Activated naive CD4-positive, alpha-beta T cell treated with Interleukin-2 at 50 U/mL for 16 hours (primary cell): ENCODE results near the gene SLC46A2.

ENCODE experiments used
- DNase-seq: peaks from one replicate; pipeline ENCODE4 v3.0.0-alpha.2; 2020

The SLC46A2 gene

DNA sequence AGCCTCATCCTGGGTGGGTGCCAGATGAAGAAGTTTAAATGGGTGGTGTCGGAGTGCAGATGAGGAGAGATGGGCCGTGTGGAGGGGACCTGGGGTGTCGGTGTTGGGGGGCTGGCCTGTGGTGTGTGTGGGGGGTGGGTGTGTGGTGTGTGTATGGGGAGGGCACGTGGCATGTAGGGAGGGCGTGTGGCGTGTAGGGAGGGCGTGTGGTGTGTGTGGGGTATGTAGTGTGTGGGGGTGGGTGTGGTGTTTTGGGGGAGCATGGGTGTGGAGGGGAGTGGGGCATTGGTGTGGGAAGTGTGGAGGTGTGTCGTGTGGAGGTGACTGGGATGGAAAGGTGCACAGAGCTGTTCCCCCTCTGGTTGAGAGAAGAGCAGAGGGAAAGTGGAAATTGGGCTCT lies 34.5 kb downstream of the SLC46A2 start:
- DNase-seq = no peak

DNA sequence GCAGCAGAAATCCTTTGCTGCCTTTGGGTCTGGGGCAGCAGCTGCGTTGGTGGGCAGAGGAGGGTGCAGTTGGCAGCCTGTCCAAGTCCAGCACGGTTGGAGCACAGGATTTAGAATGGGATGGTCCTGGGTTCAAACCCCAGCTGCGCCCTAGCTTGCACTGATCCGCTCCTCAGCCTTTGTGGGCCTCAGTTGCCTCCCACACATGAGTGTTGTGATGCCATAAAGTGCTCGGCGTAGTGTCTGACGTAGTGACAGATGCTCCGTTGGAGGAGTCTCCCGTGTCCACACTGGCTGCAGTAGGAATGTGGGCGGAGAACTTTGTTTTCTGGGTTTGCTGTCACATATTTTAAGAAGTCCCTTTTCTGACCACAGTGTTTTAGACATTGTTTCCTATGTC lies 36.0 kb downstream of the SLC46A2 start:
- DNase-seq = no peak

DNA sequence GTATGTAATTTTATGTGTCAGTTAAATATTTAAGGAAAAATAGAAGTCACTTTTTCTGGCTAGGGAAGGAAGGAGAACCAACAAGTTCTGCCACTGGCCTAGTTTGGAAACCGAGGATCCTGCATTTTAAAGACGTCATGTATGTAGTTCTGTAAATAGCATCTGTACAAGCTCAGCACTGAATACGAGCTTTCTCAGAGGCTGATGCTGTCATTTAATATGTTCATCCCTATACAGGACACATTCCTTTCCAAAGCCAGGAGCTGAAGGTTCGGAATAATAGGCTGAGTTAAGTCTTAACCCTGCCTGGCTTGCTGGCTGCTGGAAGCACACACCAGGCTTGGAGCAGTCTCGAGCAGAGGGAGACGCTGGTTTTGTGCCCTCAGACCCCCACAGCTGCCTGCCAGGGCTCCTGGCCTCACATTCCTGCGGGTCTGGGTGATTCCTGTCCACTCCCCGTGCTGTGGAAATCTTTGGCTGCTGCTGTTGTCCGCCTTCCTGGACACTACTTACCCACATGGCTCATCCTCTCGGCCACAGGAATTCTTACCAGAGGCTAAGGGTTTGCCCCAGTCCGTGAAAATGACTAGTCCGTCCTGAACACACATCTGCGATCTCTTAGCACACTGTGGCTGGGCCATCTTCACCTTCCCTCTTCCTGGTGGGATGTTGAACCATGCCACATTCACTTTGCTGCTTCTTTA lies 36.6 kb downstream of the SLC46A2 start:
- no peak for DNase-seq

DNA sequence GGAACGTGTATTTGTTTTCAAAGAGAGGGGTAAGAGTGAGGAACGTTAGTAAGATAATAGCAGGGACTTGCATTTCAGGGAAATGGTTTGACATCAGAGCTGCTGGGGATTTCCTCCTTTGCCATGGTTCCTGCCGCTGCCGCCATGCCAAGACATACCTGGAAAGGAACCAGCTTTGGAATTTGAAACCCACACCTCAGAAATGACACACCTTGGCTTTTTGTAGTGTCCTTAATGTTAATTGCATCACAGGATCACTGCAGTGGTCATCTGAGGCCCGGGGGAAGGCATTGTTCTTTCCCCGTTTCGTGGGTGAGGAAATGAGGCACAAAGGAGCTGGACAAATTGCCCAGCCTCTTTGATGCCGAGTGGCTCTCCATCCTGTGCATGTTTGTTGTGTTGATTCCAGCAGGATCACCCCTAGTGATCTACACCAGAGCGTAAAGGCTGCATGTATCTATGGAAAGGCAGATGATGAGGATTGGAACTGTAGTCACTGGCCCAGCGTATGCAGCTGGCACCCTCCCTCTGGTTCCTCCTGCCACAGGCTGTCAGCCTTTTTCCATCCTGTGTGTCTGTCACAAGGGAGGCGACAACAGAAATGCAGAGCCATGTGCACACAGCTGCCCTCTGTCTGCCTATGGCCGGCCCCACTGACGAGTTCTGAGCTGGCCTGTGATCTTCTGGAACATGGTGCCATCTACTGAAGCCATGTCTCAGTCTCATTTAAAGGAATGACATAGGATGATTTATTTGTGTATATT lies 37.8 kb downstream of the SLC46A2 start:
- DNase-seq = no peak

- DNase-seq = no peak
Measured at GRCh38 chr9:112850840-112851239, 39.8 kb downstream of the SLC46A2 start.

DNA sequence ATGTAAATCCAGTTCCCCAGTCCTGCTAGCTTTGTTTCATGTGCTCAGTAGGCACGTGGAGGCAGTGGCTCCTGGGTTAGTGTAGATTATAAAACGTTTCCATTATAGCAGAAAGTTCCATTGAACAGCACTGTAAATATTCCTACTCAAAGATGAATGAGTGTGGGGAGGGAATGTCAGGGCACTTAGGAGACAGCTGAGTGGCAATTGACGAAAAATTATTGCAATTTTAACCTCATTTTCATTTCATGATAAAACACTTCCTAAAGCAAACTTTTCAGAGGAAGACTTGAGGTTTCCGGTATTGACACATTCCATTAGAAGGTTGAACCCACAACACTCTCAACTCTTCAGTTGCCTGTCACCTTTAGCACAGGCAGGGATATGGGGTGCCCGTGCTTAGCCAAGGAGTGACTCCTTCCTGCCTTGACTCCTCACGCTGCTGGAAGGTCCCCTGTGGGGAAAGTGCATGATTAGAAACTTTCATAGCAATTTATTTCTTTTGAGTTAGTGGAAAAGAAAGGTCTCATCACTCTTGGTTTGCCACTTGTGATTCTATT lies 41.2 kb downstream of the SLC46A2 start:
- DNase-seq = no peak

DNA sequence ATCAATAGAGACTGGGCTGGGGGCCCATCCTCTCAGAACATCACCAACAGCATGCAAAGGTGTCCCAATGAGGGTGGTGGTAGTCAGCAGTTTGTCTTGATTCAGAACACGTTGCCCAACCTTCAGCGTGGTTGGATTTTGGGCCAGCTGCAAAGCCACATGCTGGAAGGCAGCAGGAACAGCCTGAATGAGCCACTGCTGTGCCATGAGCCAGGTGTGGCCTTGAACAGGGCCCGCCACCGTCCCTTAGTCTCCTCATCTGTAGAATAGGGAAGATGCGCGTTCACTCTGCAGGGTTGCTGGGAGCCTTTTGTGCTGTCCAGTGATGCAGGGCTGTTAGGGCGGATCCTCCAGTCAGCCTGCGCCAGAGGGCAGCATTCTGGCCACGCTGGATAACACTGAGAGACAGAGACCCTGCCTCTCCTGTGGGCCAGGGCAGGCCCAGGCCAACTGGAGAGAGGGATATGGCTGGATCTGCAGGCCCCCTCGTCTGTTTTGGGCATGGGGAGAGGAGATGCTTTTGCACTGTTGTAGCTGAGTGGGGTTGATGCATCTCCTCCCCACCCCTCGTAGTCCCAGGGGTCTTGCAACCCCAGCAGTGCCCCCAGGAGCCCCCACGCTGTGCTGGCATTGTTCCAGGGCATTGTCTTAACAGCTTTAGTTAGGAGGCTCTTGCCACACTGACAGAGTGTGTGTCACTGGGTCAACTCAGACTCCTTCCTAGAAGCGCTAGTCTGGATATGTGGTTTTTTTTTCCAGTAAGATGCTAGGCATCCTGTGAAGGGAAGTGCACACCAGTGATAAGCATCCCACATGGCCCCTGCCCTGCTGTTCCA lies 42.1 kb downstream of the SLC46A2 start:
- no peak for DNase-seq

GRCh38 chr9:112846528-112847488 lies 43.9 kb downstream of the SLC46A2 start:
- DNase-seq = no peak

DNA sequence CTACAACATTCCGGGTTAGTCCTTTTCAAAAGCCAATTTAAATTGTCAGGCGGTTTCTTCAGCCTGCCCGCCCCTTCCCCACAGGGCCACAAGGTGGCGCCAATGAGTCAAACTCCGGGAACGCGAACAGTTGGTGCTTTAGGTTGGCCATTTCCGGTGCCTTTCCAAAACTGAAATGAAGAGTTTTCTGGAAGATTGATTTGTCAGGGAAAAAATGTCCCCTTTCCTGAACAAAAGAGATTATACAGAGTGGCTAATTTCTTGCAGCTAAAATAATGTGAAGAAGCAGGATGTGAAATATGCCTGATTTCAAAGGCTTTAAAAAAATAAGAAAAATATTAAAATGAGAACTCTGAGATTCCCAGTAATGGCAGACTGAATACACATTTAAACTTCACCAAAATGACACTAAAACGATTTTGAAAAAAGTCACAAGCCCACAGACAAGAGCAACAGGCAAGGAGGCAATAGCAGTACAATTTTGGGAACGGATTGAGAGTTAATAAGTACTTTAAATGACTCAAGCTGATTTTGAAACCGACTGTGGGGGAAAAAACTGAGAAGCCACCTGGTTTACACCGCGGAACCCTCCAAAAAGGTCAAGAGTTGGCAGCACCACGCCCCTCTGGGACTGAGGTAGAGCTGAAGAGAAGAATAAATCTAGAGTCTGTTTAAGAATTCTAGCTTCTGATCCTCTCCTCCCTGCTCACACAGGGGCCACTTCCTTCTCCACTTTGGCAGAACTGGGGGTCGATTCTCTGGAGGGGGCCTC lies 45.7 kb downstream of the SLC46A2 start:
- DNase-seq = peak; percentile 79

- DNase-seq = no peak
Measured at GRCh38 chr9:112842555-112842954, 48.1 kb downstream of the SLC46A2 start.

- DNase-seq = no peak
Measured at GRCh38 chr9:112841261-112841660, 49.4 kb downstream of the SLC46A2 start.

DNA sequence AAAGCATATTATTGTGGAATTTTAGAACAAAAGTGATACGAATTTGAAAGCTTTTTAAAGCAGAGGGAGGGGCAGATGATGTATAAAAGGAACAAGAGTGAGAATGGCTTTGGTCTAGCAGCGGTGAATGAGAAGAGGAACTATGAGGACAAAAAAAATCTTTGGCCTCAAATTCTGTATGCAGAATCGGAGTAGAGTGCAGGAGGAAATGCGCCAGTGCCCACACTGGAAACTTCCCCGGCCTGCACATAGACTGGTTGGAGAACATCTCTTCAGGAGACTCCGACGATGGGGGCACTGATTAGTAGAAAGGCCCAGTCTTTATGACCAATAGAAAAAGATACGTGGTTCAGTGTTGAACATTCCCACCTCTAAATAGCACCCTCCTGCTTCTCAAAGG lies 51.3 kb downstream of the SLC46A2 start:
- no peak for DNase-seq

DNA sequence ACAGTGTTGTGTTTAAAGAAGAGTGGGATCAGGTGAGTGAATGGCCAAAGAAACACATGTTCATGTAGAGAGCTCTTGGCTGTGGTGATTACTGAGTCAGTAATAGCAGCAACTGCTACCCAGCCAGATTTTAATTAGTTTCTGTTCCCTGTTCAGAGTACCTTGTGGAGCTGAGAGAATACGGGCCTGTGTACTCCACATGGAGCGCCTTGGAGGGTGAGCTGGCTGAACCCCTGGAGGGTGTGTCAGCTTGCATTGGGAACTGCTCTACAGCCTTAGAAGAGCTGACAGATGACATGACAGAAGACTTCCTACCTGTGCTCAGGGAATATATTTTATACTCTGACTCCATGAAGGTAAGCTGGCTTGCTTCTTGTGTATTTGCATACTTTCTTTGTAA lies 52.3 kb downstream of the SLC46A2 start:
- DNase-seq = no peak

DNA sequence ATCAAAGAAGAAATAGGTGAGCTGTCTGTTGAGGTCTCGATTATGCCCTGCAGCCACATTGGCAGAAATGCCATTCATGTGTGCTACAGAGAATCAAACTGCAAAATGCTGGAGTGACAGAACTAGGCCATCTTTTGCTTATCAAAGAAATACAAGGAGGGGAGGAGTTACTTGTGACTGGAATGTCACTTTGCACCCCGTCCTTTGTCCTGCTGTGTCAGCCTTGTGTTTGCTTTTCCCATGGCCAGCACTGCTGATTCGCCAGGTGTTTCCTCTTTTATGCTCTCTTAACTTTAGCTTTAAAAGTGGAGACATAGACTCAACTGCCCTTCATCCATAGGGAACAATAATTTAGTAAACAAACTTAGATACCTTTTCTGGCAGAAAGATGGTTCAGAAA lies 54.3 kb downstream of the SLC46A2 start:
- DNase-seq = no peak

GRCh38 chr9:112833081-112833480 lies 57.6 kb downstream of the SLC46A2 start:
- DNase-seq = no peak

DNA sequence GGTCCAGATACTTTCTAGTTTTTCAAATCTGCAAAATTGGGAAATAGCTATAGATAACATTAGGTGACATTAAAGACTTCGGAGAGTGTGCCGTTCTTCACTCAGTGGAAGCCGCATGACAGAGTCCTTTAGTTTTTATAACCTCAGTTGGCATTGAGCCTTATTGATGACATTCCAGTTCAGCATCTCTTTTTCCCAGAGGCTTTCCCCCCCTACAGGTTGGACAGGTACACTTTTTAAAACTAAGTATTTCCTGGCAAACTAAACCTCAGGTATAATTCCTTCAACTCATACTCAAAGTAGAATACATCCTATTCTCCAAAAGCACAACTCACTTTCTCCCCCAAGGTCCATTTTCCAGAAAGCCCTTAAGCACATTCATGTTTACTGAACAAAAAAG lies 58.7 kb downstream of the SLC46A2 start:
- no peak for DNase-seq

DNA sequence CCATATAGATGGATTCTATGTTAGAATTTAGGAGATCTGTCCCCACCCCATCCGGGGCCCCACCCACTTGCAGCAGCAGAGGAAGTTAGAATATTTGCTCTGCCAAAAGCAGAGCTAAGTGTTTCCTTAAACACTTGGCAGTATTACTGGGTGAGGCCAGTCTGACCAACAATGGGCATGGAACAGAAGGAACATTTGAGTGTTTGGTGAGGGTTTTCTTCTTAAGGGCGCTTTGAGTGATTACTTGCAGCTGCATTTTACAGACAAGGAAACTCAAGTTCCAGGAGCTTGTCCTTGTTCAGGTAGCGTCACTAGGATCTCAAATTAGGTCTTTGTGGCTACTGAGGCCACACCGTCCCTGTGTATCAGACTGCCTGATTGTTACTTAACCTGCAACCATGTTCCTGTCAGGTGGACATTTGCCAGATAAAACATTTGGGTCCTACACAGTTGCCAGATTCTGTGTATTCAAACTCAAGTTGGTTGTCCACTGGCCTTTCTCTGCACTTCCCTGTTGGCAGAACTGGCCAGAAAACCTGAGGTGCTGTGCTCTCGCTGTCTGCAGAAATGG lies 59.3 kb downstream of the SLC46A2 start:
- DNase-seq = no peak
